Measurements from ENCODE around the gene CLIC4.

The CLIC4 gene

DNA sequence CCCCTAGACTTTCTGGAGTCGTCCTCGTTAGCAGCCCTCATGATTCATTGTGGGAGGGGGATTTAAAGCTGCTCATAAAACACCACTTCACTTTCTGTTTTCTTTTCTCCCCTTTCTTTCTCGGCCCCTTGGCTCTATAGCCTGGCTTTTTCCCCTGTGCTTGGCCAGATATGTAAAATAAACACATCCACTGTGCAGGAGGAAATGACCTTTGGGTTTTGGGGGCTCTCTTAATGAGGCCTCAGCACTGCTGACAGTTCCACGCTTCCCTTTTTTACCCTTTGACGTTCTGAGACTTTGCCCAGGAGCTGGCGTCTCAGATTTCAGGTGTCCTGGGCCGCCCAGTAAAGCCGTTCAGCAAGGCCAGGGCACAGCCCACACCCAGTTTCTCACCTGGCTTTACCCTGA is 119.1 kb downstream of the CLIC4 start:
- no peaks in the 10 kb centered on the region for H3K36me3 ChIP-seq (ENCODE audit: insufficient read depth, insufficient read length, low read length)
- peaks cover 17% of the 10 kb centered on the region for H3K4me1 ChIP-seq (ENCODE audit: insufficient read depth, insufficient read length)
- no peak overlapping the region for H3K4me3 ChIP-seq (ENCODE audit: insufficient read length, low read depth)
- TF ChIP-seq YY1 (IDR thresholded peaks at IDR 0.05; ENCODE audit: insufficient read depth, insufficient read length): no peak
- no peak for TF ChIP-seq SUZ12 (IDR thresholded peaks at IDR 0.05; ENCODE audit: extremely low read depth, insufficient read depth, insufficient read length)
- no peak for TF ChIP-seq ZNF274 (IDR thresholded peaks at IDR 0.05; ENCODE audit: low read depth, low read length)
- H3K27me3 ChIP-seq (ENCODE audit: insufficient read depth, insufficient read length): no peaks in the 10 kb centered on the region
- no peak for DNase-seq (ENCODE audit: low read depth, low spot score)
- no peaks in the 10 kb centered on the region for H3K9me3 ChIP-seq (ENCODE audit: insufficient read depth, low read length)
- peak overlapping the region; percentile 27 for H3K9ac ChIP-seq (ENCODE audit: insufficient read length, low read depth)

DNA sequence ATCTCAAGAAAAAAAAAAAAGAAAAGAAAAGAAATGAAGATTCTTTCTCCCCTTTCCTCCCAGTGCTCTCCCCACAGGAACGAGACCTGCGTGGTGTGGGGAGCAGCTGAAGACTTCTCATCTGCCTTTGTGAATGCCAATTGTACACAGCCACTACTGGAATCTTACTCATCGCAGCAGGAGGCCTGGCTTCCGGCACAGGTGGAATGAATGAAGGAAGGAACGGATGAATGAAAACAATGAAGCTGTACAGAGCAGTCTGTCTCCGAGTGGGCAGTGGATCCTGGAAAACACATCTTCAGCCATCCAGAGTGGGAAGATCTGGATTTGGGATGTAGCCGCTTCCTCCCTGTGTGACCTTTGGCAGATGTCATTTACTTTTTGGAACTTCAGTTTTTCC is 119.9 kb downstream of the CLIC4 start:
- H3K9me3 ChIP-seq (ENCODE audit: insufficient read depth, low read length): no peaks in the 10 kb centered on the region
- TF ChIP-seq SUZ12 (IDR thresholded peaks at IDR 0.05; ENCODE audit: extremely low read depth, insufficient read depth, insufficient read length): no peak
- TF ChIP-seq ZNF274 (IDR thresholded peaks at IDR 0.05; ENCODE audit: low read depth, low read length): no peak
- TF ChIP-seq YY1 (IDR thresholded peaks at IDR 0.05; ENCODE audit: insufficient read depth, insufficient read length): no peak
- H3K4me1 ChIP-seq (ENCODE audit: insufficient read depth, insufficient read length): peaks cover 17% of the 10 kb centered on the region
- H3K9ac ChIP-seq (ENCODE audit: insufficient read length, low read depth): no peak overlapping the region
- DNase-seq (ENCODE audit: low read depth, low spot score): no peak
- no peaks in the 10 kb centered on the region for H3K36me3 ChIP-seq (ENCODE audit: insufficient read depth, insufficient read length, low read length)
- H3K4me3 ChIP-seq (ENCODE audit: insufficient read length, low read depth): no peak overlapping the region
- H3K27me3 ChIP-seq (ENCODE audit: insufficient read depth, insufficient read length): no peaks in the 10 kb centered on the region

DNA sequence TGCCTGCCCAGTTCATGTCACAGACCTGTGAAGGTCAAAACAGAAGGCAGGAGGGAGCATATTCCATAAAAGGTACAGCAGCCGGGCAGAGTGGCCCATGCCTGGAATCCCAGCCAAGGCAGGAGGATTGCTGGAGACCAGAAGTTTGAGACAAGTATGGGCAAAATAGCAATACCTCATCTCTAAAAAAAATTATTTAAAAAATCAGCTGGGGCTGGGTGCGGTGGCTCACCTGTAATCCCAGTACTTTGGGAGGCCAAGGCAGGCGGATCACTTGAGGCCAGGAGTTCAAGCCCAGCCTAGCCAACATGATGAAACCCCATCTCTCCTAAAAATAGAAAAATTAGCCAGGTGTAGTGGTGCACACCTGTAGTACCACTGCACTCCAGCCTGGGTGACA is 120.3 kb downstream of the CLIC4 start:
- no peak for DNase-seq (ENCODE audit: low read depth, low spot score)
- Histone ChIP-seq H3K27me3 (ENCODE audit: insufficient read depth, insufficient read length) (no peaks in the 10 kb centered on the region), H3K9me3 (ENCODE audit: insufficient read depth, low read length) (no peaks in the 10 kb centered on the region), H3K9ac (ENCODE audit: insufficient read length, low read depth) (no peak overlapping the region), H3K4me3 (ENCODE audit: insufficient read length, low read depth) (no peak overlapping the region), H3K36me3 (ENCODE audit: insufficient read depth, insufficient read length, low read length) (no peaks in the 10 kb centered on the region), H3K4me1 (ENCODE audit: insufficient read depth, insufficient read length) (peaks cover 17% of the 10 kb centered on the region)
- TF ChIP-seq SUZ12 (IDR thresholded peaks at IDR 0.05; ENCODE audit: extremely low read depth, insufficient read depth, insufficient read length) (no peak), ZNF274 (IDR thresholded peaks at IDR 0.05; ENCODE audit: low read depth, low read length) (no peak), YY1 (IDR thresholded peaks at IDR 0.05; ENCODE audit: insufficient read depth, insufficient read length) (no peak)

GRCh38 chr1:24866211-24867083 is 121.2 kb downstream of the CLIC4 start:
- no peak for DNase-seq (ENCODE audit: low read depth, low spot score)
- no peak overlapping the region for H3K4me3 ChIP-seq (ENCODE audit: insufficient read length, low read depth)
- H3K4me1 ChIP-seq (ENCODE audit: insufficient read depth, insufficient read length): peaks cover 17% of the 10 kb centered on the region
- no peaks in the 10 kb centered on the region for H3K9me3 ChIP-seq (ENCODE audit: insufficient read depth, low read length)
- no peaks in the 10 kb centered on the region for H3K27me3 ChIP-seq (ENCODE audit: insufficient read depth, insufficient read length)
- no peak overlapping the region for H3K9ac ChIP-seq (ENCODE audit: insufficient read length, low read depth)
- TF ChIP-seq ZNF274 (IDR thresholded peaks at IDR 0.05; ENCODE audit: low read depth, low read length): no peak
- H3K36me3 ChIP-seq (ENCODE audit: insufficient read depth, insufficient read length, low read length): no peaks in the 10 kb centered on the region

DNA sequence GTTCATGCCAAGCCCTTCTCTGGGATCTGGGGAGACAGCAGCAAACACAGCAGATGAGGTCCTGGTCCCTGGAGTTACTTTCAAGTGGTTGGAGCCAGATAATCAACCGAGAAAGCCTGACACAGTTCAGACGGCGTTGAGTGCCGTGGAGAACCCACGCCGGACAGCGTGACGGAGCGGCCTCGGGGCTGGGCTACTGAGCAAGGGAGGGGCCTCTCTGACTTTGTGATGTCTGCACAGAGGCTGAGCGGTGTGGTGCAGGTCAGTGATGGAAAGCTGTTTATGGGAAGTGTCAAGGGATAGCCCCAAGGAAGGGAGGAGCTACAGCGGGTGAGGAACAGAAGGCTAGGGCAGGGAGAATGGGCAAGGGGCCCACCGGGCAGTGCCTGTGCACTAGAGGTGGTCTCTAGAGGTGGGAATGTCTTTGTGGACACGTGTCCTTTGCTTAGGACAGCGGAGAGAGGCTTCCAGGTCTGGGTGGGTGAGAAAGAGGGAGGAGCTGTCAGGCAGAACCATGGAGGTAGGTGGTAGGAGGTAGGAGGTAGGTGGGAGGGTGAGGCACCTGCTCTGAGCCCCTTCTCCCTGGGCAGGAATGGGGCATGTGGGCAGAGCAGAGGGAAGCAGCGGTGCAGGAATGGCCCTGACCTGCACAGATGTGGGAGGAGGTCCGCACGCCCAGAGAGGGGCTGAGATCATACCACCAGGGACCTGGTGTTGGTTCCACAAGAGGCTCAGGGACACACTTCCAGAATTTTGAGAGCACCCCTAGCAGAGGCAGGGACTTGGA is 122.0 kb downstream of the CLIC4 start:
- no peak for DNase-seq (ENCODE audit: low read depth, low spot score)
- Histone ChIP-seq H3K4me1 (ENCODE audit: insufficient read depth, insufficient read length) (peaks cover 17% of the 10 kb centered on the region), H3K36me3 (ENCODE audit: insufficient read depth, insufficient read length, low read length) (no peaks in the 10 kb centered on the region), H3K4me3 (ENCODE audit: insufficient read length, low read depth) (no peak overlapping the region), H3K27me3 (ENCODE audit: insufficient read depth, insufficient read length) (no peaks in the 10 kb centered on the region), H3K9ac (ENCODE audit: insufficient read length, low read depth) (no peak overlapping the region), H3K9me3 (ENCODE audit: insufficient read depth, low read length) (no peaks in the 10 kb centered on the region)
- no peak for TF ChIP-seq ZNF274 (IDR thresholded peaks at IDR 0.05; ENCODE audit: low read depth, low read length)
- TF ChIP-seq SUZ12 (IDR thresholded peaks at IDR 0.05; ENCODE audit: extremely low read depth, insufficient read depth, insufficient read length): no peak
- no peak for TF ChIP-seq YY1 (IDR thresholded peaks at IDR 0.05; ENCODE audit: insufficient read depth, insufficient read length)

GRCh38 chr1:24868016-24868875 is 123.0 kb downstream of the CLIC4 start:
- no peak overlapping the region for H3K9ac ChIP-seq (ENCODE audit: insufficient read length, low read depth)
- TF ChIP-seq YY1 (IDR thresholded peaks at IDR 0.05; ENCODE audit: insufficient read depth, insufficient read length) (no peak), ZNF274 (IDR thresholded peaks at IDR 0.05; ENCODE audit: low read depth, low read length) (no peak), SUZ12 (IDR thresholded peaks at IDR 0.05; ENCODE audit: extremely low read depth, insufficient read depth, insufficient read length) (no peak)
- peaks cover 12% of the 10 kb centered on the region for H3K4me1 ChIP-seq (ENCODE audit: insufficient read depth, insufficient read length)
- no peak for DNase-seq (ENCODE audit: low read depth, low spot score)
- H3K4me3 ChIP-seq (ENCODE audit: insufficient read length, low read depth): no peak overlapping the region
- H3K9me3 ChIP-seq (ENCODE audit: insufficient read depth, low read length): no peaks in the 10 kb centered on the region
- no peaks in the 10 kb centered on the region for H3K36me3 ChIP-seq (ENCODE audit: insufficient read depth, insufficient read length, low read length)
- no peaks in the 10 kb centered on the region for H3K27me3 ChIP-seq (ENCODE audit: insufficient read depth, insufficient read length)

All from NT2/D1 (cell line).